Thyroid gland (tissue), 4 donors: ENCODE data around the gene PDE4B. TPM values are rescaled to one million over a fixed set of nuclear protein-coding genes. Genes with fewer than 3 reads are reported as not detected.

Experiments used
- DNase-seq, 2 donors: peaks; one replicate each; pipeline ENCODE4 v3.0.0-alpha.2; 2019
- H3K27ac ChIP-seq, 3 donors: fragments of 200-600 bp; sonication (generic); 1 replicate in 2 of 3; 2 replicates in 1 of 3; pipeline ENCODE4 v1.5.1; 2016 to 2019; ENCODE audit warnings: mild to moderate bottlenecking in 1 of 3, moderate library complexity in 1 of 3
- H3K27me3 ChIP-seq: fragments of 200-600 bp; sonication (generic); one replicate; pipeline ENCODE4 v1.5.1; 2019
- H3K36me3 ChIP-seq, 2 donors: fragments of 200-600 bp; sonication (generic); one replicate each; pipeline ENCODE4 v1.5.1; 2016 to 2019
- H3K4me1 ChIP-seq, 2 donors: fragments of 200-600 bp; sonication (generic); one replicate each; pipeline ENCODE4 v1.5.1; 2017 to 2019
- H3K4me3 ChIP-seq, 3 donors: fragments of 200-600 bp; sonication (generic); replicated peaks in 1 of 3; 1 replicate in 2 of 3; 2 replicates in 1 of 3; pipeline ENCODE4 v1.5.1; 2016; ENCODE audit warnings: mild to moderate bottlenecking in 1 of 3
- H3K9me3 ChIP-seq: fragments of 200-600 bp; sonication (generic); one replicate; pipeline ENCODE4 v1.5.1; 2017
- POLR2A ChIP-seq, 2 donors: fragments of 450-650 bp; IDR thresholded peaks; one replicate each; pipeline ENCODE4 v1.6.1; 2017; ENCODE audit warnings: antibody characterized with exemption in 2 of 2, mild to moderate bottlenecking in 2 of 2, moderate library complexity in 1 of 2
- WGBS, 2 donors: methylation state at CpG; one replicate each; pipeline ENCODE4 v1.1.5; 2017; 5-methylcytosine and 5-hydroxymethylcytosine counted together
- intact Hi-C: fragments of 100-400 bp; cut with DNase I; formaldehyde crosslinking; loops from one replicate; pipeline ENCODE4 v1.15.1; 2023
- total RNA-seq, 4 donors: library from RNA; depleted of rRNA; stranded (reverse); fragments of >200 nt; gene quantifications; one replicate each; pipeline ENCODE4 v1.2.3, GENCODE V29; 2016
- TF ChIP-seq, protein P1 (sequence below), 6 experiments: fragments of 200-600 bp in 3 of 6; fragments of 450-650 bp in 3 of 6; sonication (generic) in 3 of 6; IDR thresholded peaks; one replicate each; pipeline ENCODE4 v1.5.1; 2016 to 2019; ENCODE audit warnings: antibody characterized with exemption in 6 of 6, mild to moderate bottlenecking in 2 of 6, inconsistent platforms in 1 of 6, moderate library complexity in 1 of 6

Gene PDE4B
- total RNA-seq, 4 donors from 2014 or later, result 9.6 to 21.3 (median 15.0) TPM

DNA sequence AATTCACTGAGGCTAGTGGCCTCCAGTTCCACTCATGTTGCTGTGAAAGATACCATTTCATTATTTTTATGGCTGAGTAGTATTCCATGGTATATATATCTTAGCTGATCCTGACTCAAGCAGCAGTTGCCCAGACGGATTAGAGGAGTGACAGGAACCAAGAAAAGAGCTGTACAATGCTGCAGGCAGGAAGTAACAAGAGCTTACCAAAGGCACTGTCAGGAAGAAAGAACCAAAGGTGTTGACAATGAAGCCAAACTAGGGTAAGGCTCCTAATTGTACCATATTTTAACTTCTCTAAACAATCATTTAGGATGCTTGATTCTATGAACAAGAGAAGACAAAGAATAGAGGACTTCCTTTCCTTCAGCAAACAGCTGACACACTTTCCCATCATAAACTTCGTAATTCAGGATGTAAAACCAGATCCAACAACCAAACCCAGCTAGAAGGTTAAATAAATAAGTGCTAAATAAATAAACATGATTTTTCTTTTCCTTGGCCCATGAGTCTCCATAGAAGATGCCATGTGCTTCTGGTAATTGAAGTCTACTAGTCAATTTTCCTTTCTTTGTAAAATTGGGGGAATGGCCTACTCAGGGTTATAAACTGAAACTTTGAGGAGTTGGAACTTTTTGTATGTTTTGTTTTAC lies 493.0 kb downstream of the PDE4B start:
- H3K27me3 ChIP-seq, result no peaks in the 10 kb centered on the region
- 87 to 88% methylated on average over 2 of the region's 2 CpGs for WGBS, 2 donors
- DNase-seq, result no peak

DNA sequence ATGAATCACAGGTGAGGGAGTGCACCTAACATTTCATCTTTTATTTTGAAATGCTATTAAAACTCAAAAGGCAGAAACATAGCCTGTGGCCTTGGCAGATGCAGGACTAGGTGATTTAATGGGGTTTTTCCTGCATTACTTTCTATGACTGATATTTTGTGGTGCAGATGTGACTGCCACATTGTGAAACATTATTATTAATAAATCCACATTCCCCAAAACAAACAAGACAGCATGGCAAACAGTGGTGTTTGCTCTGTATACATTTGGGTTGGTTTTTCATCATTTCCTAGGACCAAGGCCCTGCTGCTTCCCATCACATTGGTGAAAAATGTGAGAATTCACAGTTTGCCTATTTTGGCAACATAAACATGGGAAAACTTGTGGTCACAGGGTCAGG lies 493.6 kb downstream of the PDE4B start:
- Histone ChIP-seq H3K36me3 (no peaks in the 10 kb centered on the region), H3K27me3 (no peaks in the 10 kb centered on the region), H3K4me3 (no peak overlapping the region), H3K9me3 (no peaks in the 10 kb centered on the region), H3K4me1 (peaks cover 15 to 16% of the 10 kb centered on the region in 2 donors), H3K27ac (no peak overlapping the region)
- TF ChIP-seq, protein P1, sequence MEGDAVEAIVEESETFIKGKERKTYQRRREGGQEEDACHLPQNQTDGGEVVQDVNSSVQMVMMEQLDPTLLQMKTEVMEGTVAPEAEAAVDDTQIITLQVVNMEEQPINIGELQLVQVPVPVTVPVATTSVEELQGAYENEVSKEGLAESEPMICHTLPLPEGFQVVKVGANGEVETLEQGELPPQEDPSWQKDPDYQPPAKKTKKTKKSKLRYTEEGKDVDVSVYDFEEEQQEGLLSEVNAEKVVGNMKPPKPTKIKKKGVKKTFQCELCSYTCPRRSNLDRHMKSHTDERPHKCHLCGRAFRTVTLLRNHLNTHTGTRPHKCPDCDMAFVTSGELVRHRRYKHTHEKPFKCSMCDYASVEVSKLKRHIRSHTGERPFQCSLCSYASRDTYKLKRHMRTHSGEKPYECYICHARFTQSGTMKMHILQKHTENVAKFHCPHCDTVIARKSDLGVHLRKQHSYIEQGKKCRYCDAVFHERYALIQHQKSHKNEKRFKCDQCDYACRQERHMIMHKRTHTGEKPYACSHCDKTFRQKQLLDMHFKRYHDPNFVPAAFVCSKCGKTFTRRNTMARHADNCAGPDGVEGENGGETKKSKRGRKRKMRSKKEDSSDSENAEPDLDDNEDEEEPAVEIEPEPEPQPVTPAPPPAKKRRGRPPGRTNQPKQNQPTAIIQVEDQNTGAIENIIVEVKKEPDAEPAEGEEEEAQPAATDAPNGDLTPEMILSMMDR (IDR thresholded peaks at IDR 0.05), result no peak
- TF ChIP-seq POLR2A (IDR thresholded peaks at IDR 0.05), result no peak
- DNase-seq, result no peak
- intact Hi-C loops, result no loop called here

More for the DNA sequence above, 493.0 kb downstream of the PDE4B start:
- Histone ChIP-seq H3K9me3 (no peaks in the 10 kb centered on the region), H3K36me3 (no peaks in the 10 kb centered on the region), H3K4me1 (peaks cover 9 to 13% of the 10 kb centered on the region in 2 donors), H3K27ac (no peak overlapping the region), H3K4me3 (no peak overlapping the region)
- TF ChIP-seq, protein P1 (IDR thresholded peaks at IDR 0.05), result no peak
- intact Hi-C loops, result no loop called here

DNA sequence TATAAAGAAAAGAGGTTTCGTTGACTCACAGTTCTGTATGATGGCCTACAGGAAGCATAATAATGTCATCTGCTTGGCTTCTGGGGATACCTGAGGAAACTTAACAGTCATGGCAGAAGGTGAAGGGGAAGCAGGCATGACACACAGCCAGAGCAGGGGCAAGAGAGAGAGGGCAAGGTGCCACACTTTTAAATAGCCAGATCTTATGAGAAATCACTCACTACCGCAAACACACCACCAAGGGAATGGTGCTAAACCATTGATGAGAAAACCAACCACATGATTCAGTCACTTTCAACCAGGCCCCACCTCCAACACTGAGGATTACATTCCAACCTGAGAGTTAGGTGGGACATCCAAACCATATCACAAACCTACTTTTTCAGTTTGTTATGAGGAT lies 495.4 kb downstream of the PDE4B start:
- Histone ChIP-seq H3K4me1 (peaks cover 10 to 12% of the 10 kb centered on the region in 2 donors), H3K27ac (no peak overlapping the region), H3K4me3 (no peak overlapping the region), H3K9me3 (no peaks in the 10 kb centered on the region), H3K36me3 (no peaks in the 10 kb centered on the region), H3K27me3 (no peaks in the 10 kb centered on the region)
- WGBS, 2 donors, result 71 to 92% methylated on average over 2 of the region's 2 CpGs
- intact Hi-C loops, result no loop called here
- TF ChIP-seq, protein P1 (IDR thresholded peaks at IDR 0.05), result no peak
- TF ChIP-seq POLR2A (IDR thresholded peaks at IDR 0.05), result no peak
- no peak for DNase-seq

DNA sequence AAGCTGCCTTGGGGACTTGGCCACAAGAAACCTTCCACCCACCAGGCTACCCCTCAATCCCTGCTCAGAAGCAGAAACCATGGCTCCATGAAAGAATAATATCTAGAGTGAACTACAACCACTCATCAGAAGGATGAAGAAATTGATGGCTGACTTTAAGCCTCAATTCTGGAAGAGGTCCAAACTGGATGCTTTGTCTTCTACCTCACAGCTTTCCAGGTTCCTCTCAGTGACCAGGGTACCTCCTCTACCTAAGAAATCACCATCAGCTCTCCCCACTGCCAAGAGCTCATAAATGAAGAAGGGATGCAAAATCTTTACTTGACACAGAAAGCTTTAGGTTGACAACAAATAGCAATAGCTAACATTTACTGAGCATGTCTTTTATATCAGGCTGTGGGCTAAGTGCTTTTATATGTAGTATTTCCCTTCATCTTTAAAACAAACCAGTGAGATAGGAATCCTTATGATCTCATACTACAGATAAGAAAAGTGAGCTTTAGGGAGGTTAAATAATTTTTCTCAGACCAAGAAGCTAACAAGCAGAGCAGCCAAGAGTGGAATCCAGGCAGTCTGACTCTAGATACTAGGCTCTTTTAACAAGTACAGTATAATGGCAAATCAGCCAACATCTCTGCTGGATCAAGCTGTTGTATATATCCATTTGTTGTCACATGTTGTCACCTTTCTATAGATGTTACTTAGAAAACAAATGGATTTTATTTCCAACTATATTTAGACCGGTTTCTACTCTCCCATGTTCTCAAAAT lies 498.3 kb downstream of the PDE4B start:
- Histone ChIP-seq H3K27ac (peak overlapping the region in 2 of 3 donors; percentile 3 to 6), H3K27me3 (no peaks in the 10 kb centered on the region), H3K36me3 (no peaks in the 10 kb centered on the region), H3K9me3 (no peaks in the 10 kb centered on the region), H3K4me3 (no peak overlapping the region), H3K4me1 (peaks cover 14 to 33% of the 10 kb centered on the region in 2 donors)
- intact Hi-C loops, result no loop called here
- no peak for DNase-seq
- TF ChIP-seq, protein P1 (IDR thresholded peaks at IDR 0.05), result no peak
- WGBS, 2 donors, result 77 to 79% methylated on average over 1 of the region's 1 CpG

DNA sequence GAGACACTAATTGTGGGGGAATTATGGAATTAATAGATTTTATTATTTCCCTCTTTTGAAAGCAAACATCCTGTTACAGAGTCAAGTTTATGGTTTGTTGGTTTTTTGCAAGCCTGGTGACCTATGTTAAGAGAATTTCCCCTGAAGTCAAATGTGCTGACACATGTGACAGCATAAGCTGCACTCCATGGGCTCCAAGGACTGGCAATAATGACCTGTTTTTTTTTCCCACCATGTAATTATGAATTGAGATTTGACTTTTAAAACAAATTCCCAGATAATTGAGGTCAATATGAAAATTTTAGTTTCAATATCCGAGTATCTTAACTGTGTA lies 498.8 kb downstream of the PDE4B start:
- intact Hi-C loops, result no loop called here
- 83 to 93% methylated on average over 1 of the region's 1 CpG for WGBS, 2 donors
- no peaks in the 10 kb centered on the region for H3K27me3 ChIP-seq
- peak overlapping the region in 2 of 3 donors; percentile 3 to 6 for H3K27ac ChIP-seq
- no peaks in the 10 kb centered on the region for H3K36me3 ChIP-seq
- H3K4me3 ChIP-seq, result no peak overlapping the region
- TF ChIP-seq, protein P1 (IDR thresholded peaks at IDR 0.05), result no peak
- TF ChIP-seq POLR2A (IDR thresholded peaks at IDR 0.05), result no peak
- H3K4me1 ChIP-seq, result peaks cover 14 to 33% of the 10 kb centered on the region in 2 donors
- H3K9me3 ChIP-seq, result no peaks in the 10 kb centered on the region
- no peak for DNase-seq
